Measurements from ENCODE around the gene VPS13C.

- no peak for TF ChIP-seq CTCF (conservative IDR thresholded peaks at IDR 0.05)
- no peak for TF ChIP-seq EZH2 (IDR thresholded peaks at IDR 0.05; ENCODE audit: low read depth)
Observed at GRCh38 chr15:61839546-61839945, 220.7 kb downstream of the VPS13C start.
